ENCODE measurements around the gene EP400. TPM values are rescaled to one million over a fixed set of nuclear protein-coding genes. Genes with fewer than 3 reads are reported as not detected.
A peak's percentile ranks its signal among the peaks of the same experiment; 100 is the strongest.

The EP400 gene
- total and polyA plus RNA-seq, 9 of the 15 experiments (the other 6 are each of a cell fraction or from before 2014, with no cell fraction given): 4.5 to 58.0 (median 7.0) TPM

DNA sequence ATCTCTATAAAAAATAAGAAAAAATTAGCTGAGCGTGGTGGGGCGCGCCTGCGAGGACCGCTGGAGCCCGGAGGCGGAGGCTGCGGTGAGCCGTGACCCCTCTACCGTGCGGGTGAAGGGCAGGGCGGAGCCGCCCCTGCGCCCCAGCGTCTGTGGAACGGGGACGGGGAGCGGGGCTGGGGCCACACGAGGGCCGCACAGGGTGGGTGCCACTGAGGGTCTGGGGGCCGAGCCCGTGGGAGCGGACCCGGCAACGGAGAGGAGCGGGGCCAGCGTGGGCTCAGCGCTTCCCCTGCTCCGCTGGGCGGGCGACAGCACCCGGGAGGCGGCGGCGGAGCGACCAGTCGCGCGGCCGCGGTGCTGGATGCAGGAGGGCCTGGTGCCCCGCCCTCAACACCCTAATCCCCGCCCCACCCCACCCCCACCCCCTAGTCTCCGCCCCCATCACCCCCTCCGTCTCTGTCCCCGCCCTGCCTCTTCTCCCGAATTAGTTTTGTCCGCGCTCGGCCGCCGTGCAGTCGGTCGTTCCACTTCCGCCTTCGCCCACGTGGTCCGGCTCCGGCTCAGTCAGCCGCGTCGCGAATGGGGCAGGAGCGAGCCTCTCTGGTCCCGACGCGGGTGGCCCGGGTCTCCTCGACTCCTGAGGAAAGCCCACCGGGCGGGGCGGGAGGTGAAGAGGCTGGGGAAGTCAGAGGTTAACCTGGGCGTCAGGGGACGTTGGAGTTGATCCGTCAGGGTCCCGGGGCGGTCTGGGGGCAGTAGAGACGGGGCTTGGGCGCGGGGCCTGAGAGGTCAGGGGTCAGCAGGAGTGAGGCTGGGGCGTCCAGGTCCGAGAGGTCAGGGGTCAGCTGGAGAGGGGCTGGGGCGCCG is 20.8 kb upstream of the EP400 start, which contains the start of gene PUS1 (continued):
- no peak for TF ChIP-seq MECOM (CRISPR knock-in tag; IDR thresholded peaks at IDR 0.05)
- TF ChIP-seq, protein P1, sequence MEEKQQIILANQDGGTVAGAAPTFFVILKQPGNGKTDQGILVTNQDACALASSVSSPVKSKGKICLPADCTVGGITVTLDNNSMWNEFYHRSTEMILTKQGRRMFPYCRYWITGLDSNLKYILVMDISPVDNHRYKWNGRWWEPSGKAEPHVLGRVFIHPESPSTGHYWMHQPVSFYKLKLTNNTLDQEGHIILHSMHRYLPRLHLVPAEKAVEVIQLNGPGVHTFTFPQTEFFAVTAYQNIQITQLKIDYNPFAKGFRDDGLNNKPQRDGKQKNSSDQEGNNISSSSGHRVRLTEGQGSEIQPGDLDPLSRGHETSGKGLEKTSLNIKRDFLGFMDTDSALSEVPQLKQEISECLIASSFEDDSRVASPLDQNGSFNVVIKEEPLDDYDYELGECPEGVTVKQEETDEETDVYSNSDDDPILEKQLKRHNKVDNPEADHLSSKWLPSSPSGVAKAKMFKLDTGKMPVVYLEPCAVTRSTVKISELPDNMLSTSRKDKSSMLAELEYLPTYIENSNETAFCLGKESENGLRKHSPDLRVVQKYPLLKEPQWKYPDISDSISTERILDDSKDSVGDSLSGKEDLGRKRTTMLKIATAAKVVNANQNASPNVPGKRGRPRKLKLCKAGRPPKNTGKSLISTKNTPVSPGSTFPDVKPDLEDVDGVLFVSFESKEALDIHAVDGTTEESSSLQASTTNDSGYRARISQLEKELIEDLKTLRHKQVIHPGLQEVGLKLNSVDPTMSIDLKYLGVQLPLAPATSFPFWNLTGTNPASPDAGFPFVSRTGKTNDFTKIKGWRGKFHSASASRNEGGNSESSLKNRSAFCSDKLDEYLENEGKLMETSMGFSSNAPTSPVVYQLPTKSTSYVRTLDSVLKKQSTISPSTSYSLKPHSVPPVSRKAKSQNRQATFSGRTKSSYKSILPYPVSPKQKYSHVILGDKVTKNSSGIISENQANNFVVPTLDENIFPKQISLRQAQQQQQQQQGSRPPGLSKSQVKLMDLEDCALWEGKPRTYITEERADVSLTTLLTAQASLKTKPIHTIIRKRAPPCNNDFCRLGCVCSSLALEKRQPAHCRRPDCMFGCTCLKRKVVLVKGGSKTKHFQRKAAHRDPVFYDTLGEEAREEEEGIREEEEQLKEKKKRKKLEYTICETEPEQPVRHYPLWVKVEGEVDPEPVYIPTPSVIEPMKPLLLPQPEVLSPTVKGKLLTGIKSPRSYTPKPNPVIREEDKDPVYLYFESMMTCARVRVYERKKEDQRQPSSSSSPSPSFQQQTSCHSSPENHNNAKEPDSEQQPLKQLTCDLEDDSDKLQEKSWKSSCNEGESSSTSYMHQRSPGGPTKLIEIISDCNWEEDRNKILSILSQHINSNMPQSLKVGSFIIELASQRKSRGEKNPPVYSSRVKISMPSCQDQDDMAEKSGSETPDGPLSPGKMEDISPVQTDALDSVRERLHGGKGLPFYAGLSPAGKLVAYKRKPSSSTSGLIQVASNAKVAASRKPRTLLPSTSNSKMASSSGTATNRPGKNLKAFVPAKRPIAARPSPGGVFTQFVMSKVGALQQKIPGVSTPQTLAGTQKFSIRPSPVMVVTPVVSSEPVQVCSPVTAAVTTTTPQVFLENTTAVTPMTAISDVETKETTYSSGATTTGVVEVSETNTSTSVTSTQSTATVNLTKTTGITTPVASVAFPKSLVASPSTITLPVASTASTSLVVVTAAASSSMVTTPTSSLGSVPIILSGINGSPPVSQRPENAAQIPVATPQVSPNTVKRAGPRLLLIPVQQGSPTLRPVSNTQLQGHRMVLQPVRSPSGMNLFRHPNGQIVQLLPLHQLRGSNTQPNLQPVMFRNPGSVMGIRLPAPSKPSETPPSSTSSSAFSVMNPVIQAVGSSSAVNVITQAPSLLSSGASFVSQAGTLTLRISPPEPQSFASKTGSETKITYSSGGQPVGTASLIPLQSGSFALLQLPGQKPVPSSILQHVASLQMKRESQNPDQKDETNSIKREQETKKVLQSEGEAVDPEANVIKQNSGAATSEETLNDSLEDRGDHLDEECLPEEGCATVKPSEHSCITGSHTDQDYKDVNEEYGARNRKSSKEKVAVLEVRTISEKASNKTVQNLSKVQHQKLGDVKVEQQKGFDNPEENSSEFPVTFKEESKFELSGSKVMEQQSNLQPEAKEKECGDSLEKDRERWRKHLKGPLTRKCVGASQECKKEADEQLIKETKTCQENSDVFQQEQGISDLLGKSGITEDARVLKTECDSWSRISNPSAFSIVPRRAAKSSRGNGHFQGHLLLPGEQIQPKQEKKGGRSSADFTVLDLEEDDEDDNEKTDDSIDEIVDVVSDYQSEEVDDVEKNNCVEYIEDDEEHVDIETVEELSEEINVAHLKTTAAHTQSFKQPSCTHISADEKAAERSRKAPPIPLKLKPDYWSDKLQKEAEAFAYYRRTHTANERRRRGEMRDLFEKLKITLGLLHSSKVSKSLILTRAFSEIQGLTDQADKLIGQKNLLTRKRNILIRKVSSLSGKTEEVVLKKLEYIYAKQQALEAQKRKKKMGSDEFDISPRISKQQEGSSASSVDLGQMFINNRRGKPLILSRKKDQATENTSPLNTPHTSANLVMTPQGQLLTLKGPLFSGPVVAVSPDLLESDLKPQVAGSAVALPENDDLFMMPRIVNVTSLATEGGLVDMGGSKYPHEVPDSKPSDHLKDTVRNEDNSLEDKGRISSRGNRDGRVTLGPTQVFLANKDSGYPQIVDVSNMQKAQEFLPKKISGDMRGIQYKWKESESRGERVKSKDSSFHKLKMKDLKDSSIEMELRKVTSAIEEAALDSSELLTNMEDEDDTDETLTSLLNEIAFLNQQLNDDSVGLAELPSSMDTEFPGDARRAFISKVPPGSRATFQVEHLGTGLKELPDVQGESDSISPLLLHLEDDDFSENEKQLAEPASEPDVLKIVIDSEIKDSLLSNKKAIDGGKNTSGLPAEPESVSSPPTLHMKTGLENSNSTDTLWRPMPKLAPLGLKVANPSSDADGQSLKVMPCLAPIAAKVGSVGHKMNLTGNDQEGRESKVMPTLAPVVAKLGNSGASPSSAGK (IDR thresholded peaks at IDR 0.05): peak; percentile 84
- TF ChIP-seq KLF16 (IDR thresholded peaks at IDR 0.05): peak; percentile 65; the same call in 1 of the 2 replicates
- TF ChIP-seq POU5F1 (IDR thresholded peaks at IDR 0.05; ENCODE audit: borderline replicate concordance, low read depth, low read length, partially characterized antibody): peak; percentile 95
- TF ChIP-seq ASH1L (IDR thresholded peaks at IDR 0.05; ENCODE audit: borderline replicate concordance, low read depth, partially characterized antibody): peak; percentile 31
- no peak for TF ChIP-seq ZNF23 (CRISPR knock-in tag; IDR thresholded peaks at IDR 0.05)
- TF ChIP-seq, protein P2, sequence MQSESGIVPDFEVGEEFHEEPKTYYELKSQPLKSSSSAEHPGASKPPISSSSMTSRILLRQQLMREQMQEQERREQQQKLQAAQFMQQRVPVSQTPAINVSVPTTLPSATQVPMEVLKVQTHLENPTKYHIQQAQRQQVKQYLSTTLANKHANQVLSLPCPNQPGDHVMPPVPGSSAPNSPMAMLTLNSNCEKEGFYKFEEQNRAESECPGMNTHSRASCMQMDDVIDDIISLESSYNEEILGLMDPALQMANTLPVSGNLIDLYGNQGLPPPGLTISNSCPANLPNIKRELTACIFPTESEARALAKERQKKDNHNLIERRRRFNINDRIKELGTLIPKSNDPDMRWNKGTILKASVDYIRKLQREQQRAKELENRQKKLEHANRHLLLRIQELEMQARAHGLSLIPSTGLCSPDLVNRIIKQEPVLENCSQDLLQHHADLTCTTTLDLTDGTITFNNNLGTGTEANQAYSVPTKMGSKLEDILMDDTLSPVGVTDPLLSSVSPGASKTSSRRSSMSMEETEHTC (IDR thresholded peaks at IDR 0.05): 0 out of 2 replicates have a peak, but pooled peaks have one; percentile 35
- TF ChIP-seq, protein P3, sequence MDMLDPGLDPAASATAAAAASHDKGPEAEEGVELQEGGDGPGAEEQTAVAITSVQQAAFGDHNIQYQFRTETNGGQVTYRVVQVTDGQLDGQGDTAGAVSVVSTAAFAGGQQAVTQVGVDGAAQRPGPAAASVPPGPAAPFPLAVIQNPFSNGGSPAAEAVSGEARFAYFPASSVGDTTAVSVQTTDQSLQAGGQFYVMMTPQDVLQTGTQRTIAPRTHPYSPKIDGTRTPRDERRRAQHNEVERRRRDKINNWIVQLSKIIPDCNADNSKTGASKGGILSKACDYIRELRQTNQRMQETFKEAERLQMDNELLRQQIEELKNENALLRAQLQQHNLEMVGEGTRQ (CRISPR knock-in tag; IDR thresholded peaks at IDR 0.05): peak; percentile 92
- no peak for TF ChIP-seq CREB1 (IDR thresholded peaks at IDR 0.05)
- TF ChIP-seq CREB1 (CRISPR knock-in tag; IDR thresholded peaks at IDR 0.05): peak; percentile 62
- TF ChIP-seq ZNF583 (CRISPR knock-in tag; IDR thresholded peaks at IDR 0.05): no peak
- TF ChIP-seq ZNF57 (CRISPR knock-in tag; IDR thresholded peaks at IDR 0.05): no peak
- TF ChIP-seq MAZ (CRISPR knock-in tag; conservative IDR thresholded peaks at IDR 0.05 in 1 of 2, IDR thresholded peaks at IDR 0.05 in 1 of 2): peak in 1 of 2 experiments; percentile 84
- TF ChIP-seq ZNF121 (CRISPR knock-in tag; conservative IDR thresholded peaks at IDR 0.05): no peak
